ENCODE measurements around the gene SLC39A1. TPM values are rescaled to one million over a fixed set of nuclear protein-coding genes. Genes with fewer than 3 reads are reported as not detected.

SLC39A1 gene
- total and polyA plus RNA-seq, 9 of the 15 experiments (the other 6 are each of a cell fraction or from before 2014, with no cell fraction given), result 9.9 to 81.1 (median 62.7) TPM

DNA sequence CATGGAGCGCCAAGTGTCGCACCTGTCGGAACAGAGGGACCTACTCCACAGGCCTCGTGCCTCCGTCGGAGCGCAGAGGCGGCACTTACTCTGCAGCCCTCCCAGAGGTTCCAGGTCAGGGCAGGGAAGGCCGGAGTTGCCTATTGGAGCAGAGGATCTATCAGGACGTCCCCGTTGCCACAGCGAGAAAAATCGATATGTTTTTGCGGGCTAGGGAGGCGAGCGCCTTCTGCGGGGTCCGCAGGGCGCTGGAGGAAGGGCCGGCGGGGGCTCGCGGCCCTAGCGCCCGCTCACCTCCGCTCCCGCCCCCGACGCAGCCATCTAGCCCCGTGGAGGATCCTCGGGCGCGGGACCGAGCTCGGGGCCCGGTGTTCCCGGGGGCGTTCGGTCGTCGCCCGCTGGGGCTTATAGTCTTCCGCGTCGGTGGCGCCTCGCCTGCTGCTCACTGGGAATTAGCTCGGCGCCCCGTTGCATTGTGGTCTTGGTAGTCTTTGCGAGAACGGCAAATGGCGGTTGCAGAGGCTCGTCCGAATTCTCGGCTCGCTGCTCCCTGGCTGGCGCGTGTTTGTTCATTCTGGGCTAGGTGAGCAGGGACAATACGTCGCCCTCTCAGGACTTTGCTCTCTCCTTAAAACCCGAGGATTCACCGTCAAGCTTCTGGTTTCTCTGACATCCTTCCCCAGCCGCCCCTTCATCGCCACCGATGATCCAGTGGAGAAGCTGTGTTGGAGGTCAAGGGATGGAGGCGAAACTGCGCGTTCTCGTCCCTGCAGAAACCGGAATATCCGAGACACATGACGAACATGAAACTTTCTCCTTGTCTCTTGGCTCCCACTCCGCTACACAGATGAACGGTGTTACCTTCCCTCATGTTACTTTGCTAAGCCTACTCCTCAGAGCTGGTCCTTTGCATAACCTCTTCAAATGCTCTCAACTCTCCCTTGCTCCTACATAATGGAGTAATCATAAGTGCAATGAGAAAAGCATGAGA lies 14.2 kb upstream of the SLC39A1 start, which contains the start of gene JTB (continued):
- TF ChIP-seq MXI1 (IDR thresholded peaks at IDR 0.05; ENCODE audit: low read depth, low read length) (no peak), ZNF239 (CRISPR knock-in tag; IDR thresholded peaks at IDR 0.05) (no peak), ZNF766 (CRISPR knock-in tag; conservative IDR thresholded peaks at IDR 0.05) (peak; percentile 72; the same call in 1 of the 2 replicates), KLF1 (tag; IDR thresholded peaks at IDR 0.05) (peak; percentile 48; the same call in 1 of the 2 replicates), SMAD4 (CRISPR knock-in tag; conservative IDR thresholded peaks at IDR 0.05) (peak; percentile 58; the same call in 1 of the 2 replicates), ZC3H4 (CRISPR knock-in tag; IDR thresholded peaks at IDR 0.05; ENCODE audit: borderline replicate concordance) (no peak), CC2D1A (IDR thresholded peaks at IDR 0.05) (no peak), ARID2 (IDR thresholded peaks at IDR 0.05) (no peak), RAD21 (CRISPR knock-in tag; conservative IDR thresholded peaks at IDR 0.05 in 1 of 2, IDR thresholded peaks at IDR 0.05 in 1 of 2) (0 out of 4 replicates have a peak, but pooled peaks of 1 of the 2 experiments have one; percentile 2), ZNF197 (CRISPR knock-in tag; IDR thresholded peaks at IDR 0.05; ENCODE audit: low read depth) (no peak), ZNF408 (CRISPR knock-in tag; IDR thresholded peaks at IDR 0.05; ENCODE audit: low read depth) (no peak)
- TF ChIP-seq, protein P1, sequence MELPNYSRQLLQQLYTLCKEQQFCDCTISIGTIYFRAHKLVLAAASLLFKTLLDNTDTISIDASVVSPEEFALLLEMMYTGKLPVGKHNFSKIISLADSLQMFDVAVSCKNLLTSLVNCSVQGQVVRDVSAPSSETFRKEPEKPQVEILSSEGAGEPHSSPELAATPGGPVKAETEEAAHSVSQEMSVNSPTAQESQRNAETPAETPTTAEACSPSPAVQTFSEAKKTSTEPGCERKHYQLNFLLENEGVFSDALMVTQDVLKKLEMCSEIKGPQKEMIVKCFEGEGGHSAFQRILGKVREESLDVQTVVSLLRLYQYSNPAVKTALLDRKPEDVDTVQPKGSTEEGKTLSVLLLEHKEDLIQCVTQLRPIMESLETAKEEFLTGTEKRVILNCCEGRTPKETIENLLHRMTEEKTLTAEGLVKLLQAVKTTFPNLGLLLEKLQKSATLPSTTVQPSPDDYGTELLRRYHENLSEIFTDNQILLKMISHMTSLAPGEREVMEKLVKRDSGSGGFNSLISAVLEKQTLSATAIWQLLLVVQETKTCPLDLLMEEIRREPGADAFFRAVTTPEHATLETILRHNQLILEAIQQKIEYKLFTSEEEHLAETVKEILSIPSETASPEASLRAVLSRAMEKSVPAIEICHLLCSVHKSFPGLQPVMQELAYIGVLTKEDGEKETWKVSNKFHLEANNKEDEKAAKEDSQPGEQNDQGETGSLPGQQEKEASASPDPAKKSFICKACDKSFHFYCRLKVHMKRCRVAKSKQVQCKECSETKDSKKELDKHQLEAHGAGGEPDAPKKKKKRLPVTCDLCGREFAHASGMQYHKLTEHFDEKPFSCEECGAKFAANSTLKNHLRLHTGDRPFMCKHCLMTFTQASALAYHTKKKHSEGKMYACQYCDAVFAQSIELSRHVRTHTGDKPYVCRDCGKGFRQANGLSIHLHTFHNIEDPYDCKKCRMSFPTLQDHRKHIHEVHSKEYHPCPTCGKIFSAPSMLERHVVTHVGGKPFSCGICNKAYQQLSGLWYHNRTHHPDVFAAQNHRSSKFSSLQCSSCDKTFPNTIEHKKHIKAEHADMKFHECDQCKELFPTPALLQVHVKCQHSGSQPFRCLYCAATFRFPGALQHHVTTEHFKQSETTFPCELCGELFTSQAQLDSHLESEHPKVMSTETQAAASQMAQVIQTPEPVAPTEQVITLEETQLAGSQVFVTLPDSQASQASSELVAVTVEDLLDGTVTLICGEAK (IDR thresholded peaks at IDR 0.05), result no peak; the same call in 1 of the 2 replicates
- TF ChIP-seq, protein P1 (CRISPR knock-in tag; IDR thresholded peaks at IDR 0.05), result no peak
- TF ChIP-seq, protein P2, sequence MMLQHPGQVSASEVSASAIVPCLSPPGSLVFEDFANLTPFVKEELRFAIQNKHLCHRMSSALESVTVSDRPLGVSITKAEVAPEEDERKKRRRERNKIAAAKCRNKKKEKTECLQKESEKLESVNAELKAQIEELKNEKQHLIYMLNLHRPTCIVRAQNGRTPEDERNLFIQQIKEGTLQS (IDR thresholded peaks at IDR 0.05), result no peak
- TF ChIP-seq, protein P2 (CRISPR knock-in tag; conservative IDR thresholded peaks at IDR 0.05), result no peak
